GM23338 (cell line): ENCODE results near the gene HABP4. TPM values are rescaled to one million over a fixed set of nuclear protein-coding genes. Genes with fewer than 3 reads are reported as not detected.
A peak's percentile ranks its signal among the peaks of the same experiment; 100 is the strongest.

Experiments used
- ATAC-seq: fragments of 200-7000 bp; cut with Tn5 transposase; 3 replicates; pipeline ENCODE4 v1.9.1; 2020
- DNase-seq: peaks from one replicate; pipeline ENCODE4 v3.0.0-alpha.2; 2015; ENCODE audit warnings: low spot score
- H2AFZ ChIP-seq: fragments of 200-600 bp; sonication (generic); 2 replicates; pipeline ENCODE4 v1.8.0; 2016; ENCODE audit warnings: antibody characterized with exemption, mild to moderate bottlenecking, moderate library complexity
- H3F3A ChIP-seq: fragments of 200-600 bp; sonication (generic); replicated peaks from 2 replicates; pipeline ENCODE4 v1.8.0; 2017; ENCODE audit warnings: antibody characterized with exemption, mixed run types, low read depth
- H3K27ac ChIP-seq: fragments of 200-600 bp; sonication (generic); 2 replicates; pipeline ENCODE4 v1.6.1; 2016; ENCODE audit warnings: low read depth
- H3K27me3 ChIP-seq: fragments of 200-600 bp; sonication (generic); 2 replicates; pipeline ENCODE4 v1.8.0; 2016; ENCODE audit warnings: mild to moderate bottlenecking, mixed run types, moderate library complexity; ENCODE audit not compliant: insufficient read depth
- H3K36me3 ChIP-seq: fragments of 200-600 bp; sonication (generic); 2 replicates; pipeline ENCODE4 v1.8.0; 2016; ENCODE audit warnings: mild to moderate bottlenecking; ENCODE audit not compliant: insufficient read depth
- H3K4me1 ChIP-seq: fragments of 200-600 bp; sonication (generic); 2 replicates; pipeline ENCODE4 v1.8.0; 2016; ENCODE audit warnings: mild to moderate bottlenecking, moderate library complexity; ENCODE audit not compliant: insufficient read depth
- H3K4me2 ChIP-seq: fragments of 200-600 bp; sonication (generic); 2 replicates; pipeline ENCODE4 v1.7.1; 2017; ENCODE audit warnings: mixed run types
- H3K4me3 ChIP-seq: fragments of 200-600 bp; sonication (generic); 2 replicates; pipeline ENCODE4 v1.6.1; 2016; ENCODE audit warnings: mixed run types
- H3K79me2 ChIP-seq: fragments of 200-600 bp; sonication (generic); replicated peaks from 2 replicates; pipeline ENCODE4 v1.8.0; 2017; ENCODE audit warnings: mild to moderate bottlenecking; ENCODE audit not compliant: insufficient read depth
- H3K9me2 ChIP-seq: fragments of 200-600 bp; sonication (generic); 2 replicates; pipeline ENCODE4 v1.8.0; 2017; ENCODE audit not compliant: insufficient read depth
- H4K20me1 ChIP-seq: fragments of 200-600 bp; sonication (generic); replicated peaks from 2 replicates; pipeline ENCODE4 v1.8.0; 2017; ENCODE audit warnings: mild to moderate bottlenecking; ENCODE audit not compliant: insufficient read depth
- H3K27ac Mint-ChIP-seq: 2 replicates; pipeline ENCODE4 v1.8.0; 2020; ENCODE audit warnings: inconsistent platforms, mild to moderate bottlenecking, moderate library complexity, mixed read lengths
- H3K27me3 Mint-ChIP-seq: 3 replicates; pipeline ENCODE4 v1.8.0; 2022; ENCODE audit warnings: low read depth, mild to moderate bottlenecking, moderate library complexity, mixed read lengths, inconsistent platforms; ENCODE audit not compliant: insufficient read depth, poor library complexity
- H3K36me3 Mint-ChIP-seq: 3 replicates; pipeline ENCODE4 v1.8.0; 2021; ENCODE audit warnings: low read depth, mild to moderate bottlenecking, inconsistent platforms, moderate library complexity, mixed read lengths
- H3K4me1 Mint-ChIP-seq: 3 replicates; pipeline ENCODE4 v1.8.0; 2020; ENCODE audit warnings: mild to moderate bottlenecking, inconsistent platforms, mixed read lengths
- H3K4me3 Mint-ChIP-seq: 3 replicates; pipeline ENCODE4 v1.8.0; 2021; ENCODE audit warnings: moderate library complexity, mild to moderate bottlenecking, inconsistent platforms, mixed read lengths
- H3K9me3 Mint-ChIP-seq: 3 replicates; pipeline ENCODE4 v1.8.0; 2020; ENCODE audit warnings: moderate library complexity, mild to moderate bottlenecking, inconsistent platforms, mixed read lengths
- CREB1 ChIP-seq: fragments of 250-450 bp; sonication (Bioruptor Pico); IDR thresholded peaks from 2 replicates; pipeline ENCODE4 v1.5.0; 2020; ENCODE audit warnings: low read depth, mild to moderate bottlenecking, moderate library complexity
- CTCF ChIP-seq, 2 experiments: fragments of 200-600 bp in 1 of 2; sonication (generic) in 1 of 2; conservative IDR thresholded peaks; 2 replicates each; pipeline versions ENCODE4 v1.5.1 to v1.6.1; 2016 to 2017; ENCODE audit warnings: antibody characterized with exemption in 2 of 2, low read depth in 2 of 2, mild to moderate bottlenecking in 2 of 2, moderate library complexity in 1 of 2
- ETS1 ChIP-seq: IDR thresholded peaks from 2 replicates; pipeline ENCODE4 v1.6.1; 2016; ENCODE audit warnings: antibody characterized with exemption
- EZH2 ChIP-seq: fragments of 200-600 bp; sonication (generic); IDR thresholded peaks from one replicate; pipeline ENCODE4 v1.8.0; 2017; ENCODE audit warnings: antibody characterized with exemption, mild to moderate bottlenecking, low read depth; ENCODE audit not compliant: unreplicated experiment
- EZH2phosphoT487 ChIP-seq: fragments of 200-600 bp; sonication (generic); IDR thresholded peaks from one replicate; pipeline ENCODE4 v1.8.1; 2018; ENCODE audit warnings: antibody characterized with exemption; ENCODE audit not compliant: unreplicated experiment
- JUNB ChIP-seq: IDR thresholded peaks from one replicate; pipeline ENCODE4 v1.6.1; 2016; ENCODE audit warnings: antibody characterized with exemption; ENCODE audit not compliant: unreplicated experiment
- NANOG ChIP-seq: IDR thresholded peaks from 2 replicates; pipeline ENCODE4 v1.6.1; 2016; ENCODE audit warnings: antibody characterized with exemption, borderline replicate concordance
- POLR2AphosphoS5 ChIP-seq: IDR thresholded peaks from 2 replicates; pipeline ENCODE4 v1.6.1; 2016; ENCODE audit warnings: antibody characterized with exemption, low read depth
- REST ChIP-seq: IDR thresholded peaks from one replicate; pipeline ENCODE4 v1.6.1; 2018; ENCODE audit warnings: antibody characterized with exemption; ENCODE audit not compliant: unreplicated experiment
- STAT1 ChIP-seq: IDR thresholded peaks from one replicate; pipeline ENCODE4 v1.6.1; 2016; ENCODE audit warnings: antibody characterized with exemption; ENCODE audit not compliant: unreplicated experiment
- ZNF114 ChIP-seq: fragments of 250-450 bp; sonication (Bioruptor Pico); IDR thresholded peaks from 2 replicates; pipeline ENCODE4 v1.5.0; 2020; ENCODE audit warnings: mild to moderate bottlenecking, moderate library complexity
- ZNF331 ChIP-seq: fragments of 250-450 bp; sonication (Bioruptor Pico); IDR thresholded peaks from 2 replicates; pipeline ENCODE4 v1.5.0; 2020; ENCODE audit warnings: low read depth, mild to moderate bottlenecking, moderate library complexity
- ZNF462 ChIP-seq: fragments of 250-450 bp; sonication (Bioruptor Pico); IDR thresholded peaks from 2 replicates; pipeline ENCODE4 v1.5.0; 2020; ENCODE audit warnings: mild to moderate bottlenecking, moderate library complexity
- polyA plus RNA-seq: library from polyadenylated mRNA; unstranded; fragments of >200 nt; fragmentation: Nextera tagmentation; extraction: Ambion mirVana; gene quantifications from 2 replicates; pipeline ENCODE4 v1.2.1, GENCODE V29; 2016
- total RNA-seq: library from RNA; depleted of rRNA; stranded (reverse); fragments of >200 nt; shearing (Covaris generic); gene quantifications from 2 replicates; pipeline ENCODE4 v1.2.3, GENCODE V29; 2014

HABP4 gene
- total and polyA plus RNA-seq, 2 experiments from 2014 or later = 8.8 to 9.9 TPM

DNA sequence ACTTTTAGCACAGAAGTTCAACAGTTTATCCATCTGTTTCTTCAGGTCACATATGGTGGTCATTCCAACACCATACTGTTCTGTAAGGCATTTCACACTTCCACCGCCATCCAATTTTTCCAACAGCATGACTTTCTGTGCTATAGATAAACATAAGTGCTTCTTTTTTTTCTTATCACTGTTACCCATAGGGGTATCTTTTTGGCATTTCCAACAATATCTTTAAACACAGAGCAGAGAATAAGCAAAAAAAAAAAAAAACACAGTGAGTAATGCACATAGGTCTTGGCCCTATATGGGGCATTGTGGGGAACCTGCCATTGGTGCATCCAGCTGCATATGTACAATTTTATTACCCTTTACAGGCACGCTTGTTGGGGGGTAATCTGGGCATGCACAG, 19.6 kb upstream of the HABP4 start (continued):
- TF ChIP-seq EZH2phosphoT487 (no peak), EZH2 (no peak), POLR2AphosphoS5 (no peak)

- Histone ChIP-seq H3K4me3 (no peak overlapping the region), H2AFZ (peak overlapping the region; percentile 38; the same call in 1 of the 2 replicates), H3K27me3 (no peaks in the 10 kb centered on the region), H3K9me2 (no peaks in the 10 kb centered on the region), H3K36me3 (no peaks in the 10 kb centered on the region), H3K27ac (no peak overlapping the region), H3K4me2 (no peak overlapping the region), H3K79me2 (no peaks in the 10 kb centered on the region), H4K20me1 (no peaks in the 10 kb centered on the region), H3F3A (no peaks in the 10 kb centered on the region), H3K4me1 (no peaks in the 10 kb centered on the region)
- Mint-ChIP-seq H3K4me1 (no peaks in the 10 kb centered on the region), H3K27ac (no peak overlapping the region), H3K9me3 (no peaks in the 10 kb centered on the region), H3K36me3 (no peaks in the 10 kb centered on the region), H3K4me3 (no peak overlapping the region), H3K27me3 (peaks cover 10% of the 10 kb centered on the region)
- TF ChIP-seq ETS1 (no peak), EZH2 (no peak), CREB1 (CRISPR knock-in tag) (no peak), CTCF (conservative IDR thresholded peaks at IDR 0.05; ENCODE audit: low read depth in 2 of 2) (no peak), JUNB (no peak), EZH2phosphoT487 (no peak), ZNF462 (CRISPR knock-in tag) (no peak), STAT1 (no peak), POLR2AphosphoS5 (no peak), ZNF331 (CRISPR knock-in tag) (no peak), NANOG (no peak), REST (no peak), ZNF114 (CRISPR knock-in tag) (no peak)
- DNase-seq (no peak), ATAC-seq (no peak)
These were observed 14.6 kb upstream of the HABP4 start for GRCh38 chr9:96435345-96435744.
